GM21723 (cell line): Measurements from ENCODE around the gene BLM.
"Not testable (repeated sequence)": the region's sequence is repeated elsewhere in the genome, so short reads cannot be mapped to it uniquely, and the experiment has no call there.

Source experiments
- ATAC-seq: cut with Tn5 transposase; IDR thresholded peaks from one replicate; pipeline ENCODE4 v1.9.1; 2021; ENCODE audit warnings: mild to moderate bottlenecking, moderate library complexity; ENCODE audit not compliant: unreplicated experiment

BLM gene

DNA sequence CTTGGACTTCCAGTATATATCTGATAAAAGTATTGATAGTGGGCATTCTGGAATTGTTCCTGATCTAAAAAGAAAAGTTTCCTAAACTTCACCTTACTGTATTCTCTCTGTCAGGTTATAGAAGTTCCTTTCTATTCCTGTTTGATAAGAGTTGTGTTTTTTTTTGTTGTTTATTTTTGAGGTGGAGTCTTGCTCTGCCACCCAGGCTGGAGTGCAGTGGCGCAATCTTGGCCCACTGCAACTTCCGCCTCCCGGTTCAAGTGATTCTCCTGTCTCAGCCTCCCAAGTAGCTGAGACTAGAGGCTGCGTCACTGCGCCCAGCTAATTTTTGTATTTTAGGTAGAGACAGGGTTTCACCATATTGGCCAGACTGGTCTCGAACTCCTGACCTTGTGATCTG, 13.1 kb downstream of the BLM start:
- ATAC-seq, result no peak

DNA sequence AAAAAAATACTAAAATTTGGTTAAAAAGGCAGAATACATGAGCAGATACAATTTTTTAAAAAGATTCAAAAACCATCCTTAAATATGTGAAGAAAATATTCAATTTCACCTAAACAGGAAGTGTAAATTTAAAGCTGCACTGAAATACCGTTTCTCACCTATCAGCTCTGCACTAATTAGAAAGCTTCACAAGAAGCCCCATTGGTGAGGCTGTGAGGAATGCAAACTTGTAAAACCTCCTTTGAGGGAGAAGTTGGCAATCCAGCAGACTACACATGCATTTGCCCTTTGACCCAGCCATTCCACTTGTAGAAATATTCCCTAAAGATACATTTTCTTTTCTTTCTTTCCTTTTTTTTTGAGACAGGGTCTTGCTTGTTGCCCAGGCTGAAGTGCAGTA, 18.8 kb downstream of the BLM start:
- no peak for ATAC-seq

DNA sequence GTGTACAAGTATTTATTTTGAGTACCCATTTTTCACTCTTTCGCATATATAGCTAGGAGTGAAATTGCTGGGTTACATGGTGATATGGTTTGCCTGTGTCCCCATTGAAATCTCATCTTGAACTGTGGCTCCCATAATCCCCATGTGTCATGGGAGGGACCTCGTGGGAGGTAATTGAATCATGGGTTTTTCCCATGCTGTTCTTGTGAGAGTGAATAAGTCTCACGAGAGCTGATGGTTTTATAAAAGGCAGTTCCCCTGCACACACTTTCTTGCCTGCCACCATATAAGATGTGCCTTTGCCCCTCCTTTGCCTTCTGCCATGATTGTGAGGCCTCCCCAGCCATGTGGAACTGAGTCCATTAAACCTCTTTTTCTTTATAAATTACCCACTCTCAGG, 23.4 kb downstream of the BLM start:
- ATAC-seq, result not testable (repeated sequence)

DNA sequence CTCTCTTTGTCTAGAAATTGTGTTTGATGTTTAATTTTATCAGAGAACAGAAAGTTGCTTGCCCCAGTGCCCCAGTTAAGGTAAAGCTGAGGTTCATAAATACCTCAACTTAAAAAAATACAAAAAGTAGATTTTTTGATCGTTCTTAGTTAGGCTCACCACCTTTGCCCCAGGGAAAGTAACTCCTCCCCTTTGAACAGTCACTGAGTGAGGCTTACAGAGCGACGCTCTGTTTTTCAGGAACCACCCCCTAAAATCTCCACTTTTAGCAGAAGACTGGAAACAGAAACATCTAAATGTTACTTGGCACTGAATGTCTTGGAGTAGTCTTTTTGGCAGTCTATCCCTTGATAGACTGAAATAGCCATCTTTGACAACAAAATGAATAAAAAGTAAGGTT, 24.9 kb downstream of the BLM start:
- no peak for ATAC-seq

DNA sequence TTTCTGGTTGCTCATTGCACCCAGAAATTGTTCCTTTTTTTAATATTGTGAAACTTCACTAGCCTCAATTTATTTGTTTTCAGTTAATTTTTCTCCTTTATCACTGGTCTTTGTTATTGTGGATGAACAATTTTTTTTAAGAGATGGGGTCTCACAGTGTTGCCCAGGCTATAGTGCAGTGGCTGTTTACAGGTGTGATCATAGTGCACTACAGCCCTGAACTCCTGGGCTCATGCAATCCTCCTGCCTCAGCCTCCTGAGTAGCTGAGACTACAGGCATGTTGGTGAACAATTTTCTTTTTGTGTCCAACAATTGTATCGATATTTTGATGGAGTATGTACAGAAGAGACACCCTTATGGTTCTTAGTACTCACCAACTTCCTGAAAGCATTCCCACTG, 26.3 kb downstream of the BLM start:
- no peak for ATAC-seq

DNA sequence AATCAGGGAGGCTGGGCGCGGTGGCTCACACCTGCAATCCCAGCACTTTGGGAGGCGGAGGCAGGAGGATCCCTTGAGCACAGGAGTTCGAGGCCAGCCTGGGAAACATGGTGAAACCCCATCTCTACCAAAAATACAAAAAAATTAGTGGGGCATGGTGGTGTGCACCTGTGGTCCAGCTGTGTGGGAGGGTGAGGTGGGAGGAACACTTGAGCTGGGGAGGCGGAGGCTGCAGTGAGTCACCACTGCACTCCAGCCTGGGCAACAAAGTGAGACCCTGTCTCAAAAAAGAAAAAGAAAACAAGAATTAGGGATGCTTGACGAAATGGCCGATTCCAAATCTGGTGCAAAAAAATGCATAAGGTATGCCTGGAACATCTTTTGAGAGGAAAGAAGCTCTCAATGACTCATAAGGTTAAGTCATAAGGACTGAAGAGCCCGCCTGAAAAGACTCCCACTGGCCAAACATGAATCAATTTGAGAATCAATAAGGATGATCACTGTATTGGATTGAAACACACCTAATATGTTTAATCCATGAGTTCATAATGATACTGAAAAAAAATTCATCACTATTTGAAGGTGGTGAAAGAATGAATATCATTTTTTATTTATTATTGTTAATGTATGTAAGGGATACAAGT, 27.7 kb downstream of the BLM start:
- ATAC-seq, result no peak

DNA sequence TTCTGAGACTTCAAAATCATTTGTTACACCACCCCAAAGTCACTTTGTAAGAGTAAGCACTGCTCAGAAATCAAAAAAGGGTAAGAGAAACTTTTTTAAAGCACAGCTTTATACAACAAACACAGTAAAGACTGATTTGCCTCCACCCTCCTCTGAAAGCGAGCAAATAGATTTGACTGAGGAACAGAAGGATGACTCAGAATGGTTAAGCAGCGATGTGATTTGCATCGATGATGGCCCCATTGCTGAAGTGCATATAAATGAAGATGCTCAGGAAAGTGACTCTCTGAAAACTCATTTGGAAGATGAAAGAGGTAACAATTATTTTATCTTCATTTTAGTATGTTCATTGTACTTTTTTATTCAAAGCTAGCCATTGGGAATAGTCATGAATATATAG, 32.6 kb downstream of the BLM start:
- ATAC-seq, result peak; percentile 57

DNA sequence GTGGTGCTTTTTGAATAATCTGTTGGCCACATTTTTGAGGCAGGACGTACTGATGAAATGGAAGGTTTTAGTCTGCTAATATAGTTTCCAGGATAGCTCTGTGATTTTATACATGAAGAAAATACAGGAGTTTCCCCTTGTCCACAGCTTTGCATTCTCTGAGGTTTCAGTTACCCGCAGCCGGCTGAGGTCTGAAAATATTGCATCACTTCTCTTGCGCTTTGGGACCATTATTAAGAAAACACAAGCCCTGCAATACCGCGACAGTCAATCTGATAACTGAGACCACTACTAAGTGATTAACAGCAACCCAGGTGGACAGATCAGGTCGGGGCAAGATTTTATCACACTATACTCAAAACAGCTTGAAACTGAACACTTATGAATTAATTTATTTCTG, 33.0 kb downstream of the BLM start:
- peak; percentile 75 for ATAC-seq

DNA sequence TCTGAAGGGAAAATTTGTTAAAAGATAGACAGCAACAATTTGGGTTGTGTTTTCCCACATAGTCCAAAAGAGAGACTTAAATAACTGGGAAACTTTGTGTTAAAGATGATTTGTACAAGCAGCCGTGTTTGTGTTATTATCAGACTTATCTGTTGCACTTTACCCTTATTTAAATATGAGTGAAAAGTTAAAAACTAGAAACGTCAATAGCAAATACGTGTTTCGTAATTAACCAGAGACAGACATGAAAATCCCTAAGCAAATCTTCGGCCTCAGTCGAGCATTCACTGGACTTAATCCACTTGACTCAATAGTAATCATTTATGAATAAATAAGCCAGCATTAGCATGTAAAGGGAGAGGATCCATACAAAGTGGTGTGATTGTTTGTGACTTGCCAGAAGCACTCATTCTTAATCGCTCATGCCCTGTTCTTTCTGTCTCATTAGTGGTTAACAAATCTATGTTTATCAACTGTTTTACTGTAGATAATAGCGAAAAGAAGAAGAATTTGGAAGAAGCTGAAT, 34.2 kb downstream of the BLM start:
- no peak for ATAC-seq

DNA sequence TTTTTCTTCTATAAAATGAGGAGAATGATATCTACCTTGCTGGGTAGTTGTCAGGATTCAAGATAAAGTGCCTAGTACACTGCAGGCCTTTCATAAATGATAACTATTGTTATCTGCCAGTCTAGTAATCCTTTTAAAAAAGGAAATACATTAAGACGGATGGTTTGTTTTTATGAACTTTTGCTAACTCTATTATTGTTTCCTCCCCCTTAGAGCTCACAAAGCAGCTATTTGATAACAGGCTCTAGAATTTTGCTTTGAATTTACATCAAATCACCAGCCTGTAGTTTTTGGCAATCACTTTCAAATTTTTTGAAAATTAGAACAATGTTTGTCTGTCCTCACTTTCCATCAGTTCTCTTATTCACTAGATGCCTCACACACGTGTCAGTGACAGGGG, 39.8 kb downstream of the BLM start:
- ATAC-seq, result no peak

DNA sequence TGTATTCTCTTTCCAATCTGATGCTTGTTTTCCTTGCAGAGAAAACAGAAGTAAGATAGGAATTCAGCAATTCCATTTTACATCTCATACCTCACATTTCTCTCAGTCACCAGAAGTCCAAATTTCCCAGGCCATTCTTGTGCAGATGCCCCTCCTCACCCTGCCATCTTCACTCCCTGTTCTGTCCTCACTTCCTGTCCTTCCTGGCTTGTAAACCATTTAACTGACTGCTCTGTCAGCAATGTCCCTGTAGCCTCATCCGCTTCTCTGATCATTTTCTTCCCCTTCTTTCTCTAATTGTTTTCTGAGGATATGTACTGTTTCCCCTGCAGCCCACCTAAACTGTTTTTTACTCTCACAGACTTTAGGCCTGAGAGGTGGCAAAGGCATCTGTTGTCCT, 40.3 kb downstream of the BLM start:
- no peak for ATAC-seq

DNA sequence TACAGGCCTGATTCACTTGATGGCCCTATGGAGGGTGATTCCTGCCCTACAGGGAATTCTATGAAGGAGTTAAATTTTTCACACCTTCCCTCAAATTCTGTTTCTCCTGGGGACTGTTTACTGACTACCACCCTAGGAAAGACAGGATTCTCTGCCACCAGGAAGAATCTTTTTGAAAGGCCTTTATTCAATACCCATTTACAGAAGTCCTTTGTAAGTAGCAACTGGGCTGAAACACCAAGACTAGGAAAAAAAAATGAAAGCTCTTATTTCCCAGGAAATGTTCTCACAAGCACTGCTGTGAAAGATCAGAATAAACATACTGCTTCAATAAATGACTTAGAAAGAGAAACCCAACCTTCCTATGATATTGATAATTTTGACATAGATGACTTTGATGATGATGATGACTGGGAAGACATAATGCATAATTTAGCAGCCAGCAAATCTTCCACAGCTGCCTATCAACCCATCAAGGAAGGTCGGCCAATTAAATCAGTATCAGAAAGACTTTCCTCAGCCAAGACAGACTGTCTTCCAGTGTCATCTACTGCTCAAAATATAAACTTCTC, 43.6 kb downstream of the BLM start:
- no peak for ATAC-seq

DNA sequence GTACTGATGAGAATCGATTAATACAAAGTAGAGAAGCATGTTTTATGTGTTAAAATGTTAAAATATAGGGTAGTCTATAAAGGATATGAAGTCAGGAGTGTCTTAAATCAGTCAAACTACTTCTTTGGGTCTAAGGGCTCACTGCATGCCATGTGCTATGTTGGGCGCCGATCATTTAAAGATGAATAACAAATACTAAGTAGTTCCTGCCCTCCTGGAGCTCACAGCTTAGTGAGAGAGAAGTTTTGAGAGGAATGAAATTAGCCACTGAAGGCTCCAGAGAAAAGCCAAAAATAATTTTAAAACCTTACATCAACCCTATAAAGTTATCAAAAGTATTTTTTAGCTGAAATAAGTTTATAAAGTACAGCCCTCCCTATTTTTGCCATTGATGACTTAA, 44.5 kb downstream of the BLM start:
- ATAC-seq, result no peak

DNA sequence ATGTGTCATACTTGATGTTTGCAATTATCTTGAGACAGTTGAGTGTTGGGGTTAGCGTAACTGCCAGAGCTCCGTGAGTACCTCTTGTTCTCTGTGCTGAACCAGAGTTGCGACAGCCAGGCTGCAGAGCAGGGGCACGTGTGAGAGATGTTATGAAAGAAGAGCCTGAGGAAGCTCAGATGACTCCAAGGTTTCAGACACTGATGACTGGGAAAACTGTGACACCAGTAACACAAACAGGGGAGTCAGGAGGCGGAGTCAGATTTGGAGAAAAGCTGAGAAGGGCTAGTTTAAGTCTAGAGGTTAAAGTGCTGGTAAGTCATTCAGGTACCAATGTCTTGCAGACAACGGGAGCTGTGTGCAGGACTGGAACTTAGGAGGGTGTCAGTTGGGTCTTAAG, 45.0 kb downstream of the BLM start:
- no peak for ATAC-seq

DNA sequence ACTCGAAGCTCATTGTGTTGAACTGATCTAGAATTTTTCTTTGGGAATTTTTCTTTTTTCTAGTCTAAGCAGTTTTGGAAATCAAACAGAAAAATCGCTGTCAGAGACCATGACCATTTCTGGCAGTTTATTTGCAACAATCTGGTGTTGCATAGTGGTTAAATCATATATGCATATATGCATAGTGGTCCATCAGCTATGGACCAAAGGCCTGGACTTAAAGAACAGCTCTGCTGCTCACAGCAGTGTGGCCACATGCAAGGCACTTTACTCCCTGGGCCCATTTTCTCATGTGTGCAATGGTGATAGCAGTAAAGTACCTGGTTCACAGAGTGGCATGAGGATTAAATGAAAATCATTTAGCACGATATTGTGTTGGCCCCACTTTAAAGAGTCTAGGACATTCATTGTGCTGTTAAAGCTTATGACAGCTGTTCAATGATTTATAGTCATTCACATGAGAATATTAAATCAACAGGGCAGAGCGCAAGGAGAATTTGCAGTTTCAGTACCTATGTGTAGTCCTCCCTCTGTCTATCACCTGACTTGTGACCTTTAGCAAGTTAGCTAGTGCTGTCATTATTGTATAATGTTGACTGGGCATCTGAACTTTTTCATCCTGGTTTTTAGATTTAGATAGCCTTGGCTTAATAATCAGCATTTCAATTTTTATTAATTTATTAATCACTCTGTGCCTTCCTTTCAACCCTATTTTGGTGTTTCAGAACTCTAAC, 46.4 kb downstream of the BLM start:
- ATAC-seq, result no peak

DNA sequence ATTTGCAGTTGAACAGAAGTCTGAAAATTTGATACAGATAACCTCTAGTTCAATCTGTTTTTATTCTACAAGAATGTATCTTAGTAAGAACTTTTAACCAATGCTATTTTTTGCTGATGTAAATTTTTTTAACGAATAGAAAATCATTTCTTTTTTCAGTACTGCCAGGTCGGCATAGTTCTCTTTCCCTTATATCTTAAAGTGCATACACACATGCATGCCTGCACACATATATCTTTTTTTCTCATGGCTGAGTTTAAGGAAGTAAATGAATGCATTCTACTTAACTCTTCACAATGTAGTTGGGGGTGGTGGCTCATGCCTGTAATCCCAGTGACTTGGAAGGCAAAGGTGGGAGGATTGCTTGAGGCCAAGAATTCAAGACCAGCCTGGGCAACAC, 48.4 kb downstream of the BLM start:
- no peak for ATAC-seq

DNA sequence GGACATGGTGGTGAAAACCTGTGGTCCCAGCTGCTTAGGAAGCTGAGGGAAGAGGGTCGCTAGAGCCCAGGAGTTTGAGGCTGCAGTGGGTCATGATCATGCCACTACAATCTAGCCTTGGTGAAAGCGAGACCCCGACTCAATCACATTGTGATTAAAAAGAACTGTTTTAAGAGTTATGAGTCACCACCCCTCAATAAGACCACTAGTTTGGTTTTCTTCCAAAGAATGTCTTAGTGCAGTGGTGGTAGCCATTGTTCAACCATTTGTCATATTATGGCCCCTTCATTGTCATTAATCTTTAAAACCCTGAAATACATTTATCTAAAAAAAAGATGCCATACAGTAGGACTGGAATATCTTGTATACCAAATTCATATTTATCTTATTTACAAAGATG, 48.8 kb downstream of the BLM start:
- no peak for ATAC-seq

DNA sequence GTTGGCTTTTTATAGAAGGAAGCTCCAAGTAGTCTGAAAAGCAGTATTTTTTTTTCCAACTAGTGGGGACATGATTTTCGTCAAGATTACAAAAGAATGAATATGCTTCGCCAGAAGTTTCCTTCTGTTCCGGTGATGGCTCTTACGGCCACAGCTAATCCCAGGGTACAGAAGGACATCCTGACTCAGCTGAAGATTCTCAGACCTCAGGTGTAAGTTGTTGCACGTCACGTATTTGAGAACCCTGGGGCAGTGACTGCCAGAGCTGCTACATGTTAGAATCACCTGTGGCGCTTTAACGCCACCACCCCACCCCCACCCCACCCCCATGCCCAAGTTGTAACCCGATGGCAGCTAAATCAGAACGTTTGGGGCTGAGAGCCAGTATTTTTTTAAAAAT, 52.2 kb downstream of the BLM start:
- no peak for ATAC-seq

DNA sequence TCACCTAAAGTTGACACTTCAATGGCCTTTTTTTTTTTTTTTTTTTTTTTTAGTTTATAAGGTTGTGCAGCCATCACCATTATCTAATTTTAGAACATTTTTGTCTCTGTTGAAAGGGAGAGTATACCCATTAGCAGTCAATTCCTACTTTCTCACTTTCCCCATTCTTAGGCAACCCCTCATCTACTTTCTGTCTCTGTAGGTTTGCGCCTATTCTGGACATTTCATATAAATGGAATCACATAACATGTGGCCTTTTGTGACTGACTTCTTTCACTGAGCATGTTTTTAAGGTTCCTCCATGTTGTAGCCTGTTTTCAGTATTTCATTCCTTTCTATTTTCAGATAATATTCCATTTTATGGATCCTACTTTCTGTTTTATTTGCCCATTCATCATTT, 56.3 kb downstream of the BLM start:
- ATAC-seq, result no peak

DNA sequence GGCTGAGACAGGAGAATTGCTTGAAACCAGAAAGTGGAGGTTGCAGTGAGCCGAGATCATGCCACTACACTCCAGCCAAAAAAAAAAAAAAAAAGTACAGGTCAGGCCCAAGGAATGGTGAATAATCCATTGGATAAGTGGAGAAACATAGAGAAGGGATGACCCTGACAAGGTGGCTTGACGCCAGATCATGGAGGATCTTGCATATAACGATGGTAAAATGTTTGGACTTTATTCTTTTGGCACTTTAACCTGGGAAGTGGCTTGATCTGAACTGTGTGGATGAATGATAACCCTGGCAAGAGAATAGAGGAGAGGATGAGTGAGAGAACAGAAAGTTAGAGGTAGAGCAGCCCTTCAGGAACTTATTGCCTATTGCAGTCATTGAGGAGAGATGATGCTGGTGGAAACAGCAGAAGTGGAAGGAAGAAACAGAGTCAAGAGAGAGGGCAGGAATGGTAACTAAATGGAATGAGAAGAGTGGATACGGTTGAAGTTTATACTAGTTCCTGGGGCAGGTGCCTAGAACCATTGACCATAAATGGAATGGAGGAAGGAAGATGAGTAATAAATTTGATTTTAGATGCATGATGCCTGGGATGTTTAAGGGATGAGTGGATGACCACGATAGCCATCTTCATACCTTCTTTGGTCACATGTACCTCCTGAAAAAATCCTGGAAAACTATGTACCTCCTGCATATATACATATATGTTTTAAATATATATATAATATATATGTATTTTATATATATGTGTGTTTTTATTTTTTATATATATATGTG, 57.8 kb downstream of the BLM start:
- no peak for ATAC-seq

DNA sequence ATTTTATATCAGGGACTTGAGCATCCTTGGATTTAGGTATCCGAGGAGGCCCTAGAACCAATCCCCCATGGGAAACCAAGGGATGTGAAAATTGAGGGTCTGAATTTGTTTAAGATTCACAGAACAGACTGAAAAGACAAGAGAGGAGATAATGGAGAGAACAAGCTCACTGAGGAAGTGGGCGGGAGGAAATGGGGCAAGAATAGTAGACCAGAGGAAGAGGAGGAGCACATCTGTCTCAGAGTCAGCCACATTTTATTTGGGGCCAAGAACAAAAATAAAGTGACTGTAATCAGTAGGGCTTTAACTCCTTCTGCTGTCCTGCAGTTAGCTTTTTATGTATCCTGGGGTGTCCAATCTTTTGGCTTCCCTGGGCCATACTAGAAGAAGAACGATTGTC, 63.8 kb downstream of the BLM start:
- ATAC-seq, result no peak

DNA sequence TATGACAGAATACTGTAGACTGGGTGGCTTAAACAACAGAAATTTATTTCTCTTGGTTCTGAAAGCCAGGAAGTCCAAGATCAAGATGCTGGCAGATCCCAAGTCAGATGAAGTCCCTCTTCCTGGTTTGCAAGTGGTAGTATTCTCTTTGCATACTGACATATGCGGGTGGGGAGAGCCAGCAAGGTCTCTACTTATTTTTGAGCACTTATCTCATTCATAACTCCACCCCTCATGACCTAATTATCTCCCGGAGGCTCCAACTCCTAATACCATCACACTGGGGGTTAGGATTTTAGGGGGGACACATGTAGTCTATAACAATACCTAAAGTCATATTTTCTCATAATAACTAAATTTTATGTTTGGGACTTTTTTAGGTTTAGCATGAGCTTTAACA, 65.3 kb downstream of the BLM start:
- ATAC-seq, result no peak
